MM.1S (cell line): ENCODE results near the gene PTS.
A peak's percentile ranks its signal among the peaks of the same experiment; 100 is the strongest.

Experiments used
- DNase-seq: peaks from one replicate; pipeline ENCODE4 v3.0.0-alpha.2; 2015
- H2AFZ ChIP-seq: fragments of 300-600 bp; sonication (generic); 2 replicates; pipeline ENCODE4 v1.6.0; 2016; ENCODE audit warnings: antibody characterized with exemption, low read length
- H3F3A ChIP-seq: fragments of 300-600 bp; sonication (generic); 2 replicates; pipeline ENCODE4 v1.6.1; 2016; ENCODE audit warnings: mild to moderate bottlenecking, antibody characterized with exemption, low read length, moderate library complexity, mixed read lengths; ENCODE audit not compliant: insufficient read depth
- H3K27ac ChIP-seq: fragments of 300-600 bp; sonication (generic); 2 replicates; pipeline ENCODE4 v1.5.1; 2016; ENCODE audit warnings: mild to moderate bottlenecking, low read length
- H3K27me3 ChIP-seq: fragments of 300-600 bp; sonication (generic); replicated peaks from 2 replicates; pipeline ENCODE4 v1.6.0; 2016; ENCODE audit warnings: low read length; ENCODE audit not compliant: insufficient read depth
- H3K36me3 ChIP-seq: fragments of 300-600 bp; sonication (generic); replicated peaks from 2 replicates; pipeline ENCODE4 v1.6.1; 2016; ENCODE audit warnings: mild to moderate bottlenecking, low read length, mixed read lengths; ENCODE audit not compliant: insufficient read depth
- H3K4me1 ChIP-seq: fragments of 300-600 bp; sonication (generic); 2 replicates; pipeline ENCODE4 v1.6.1; 2016; ENCODE audit warnings: low read length, mixed read lengths
- H3K4me2 ChIP-seq: fragments of 300-600 bp; sonication (generic); 2 replicates; pipeline ENCODE4 v1.6.0; 2016; ENCODE audit warnings: low read depth, low read length
- H3K4me3 ChIP-seq: fragments of 300-600 bp; sonication (generic); 2 replicates; pipeline ENCODE4 v1.5.1; 2016; ENCODE audit warnings: low read length, mixed read lengths
- H3K79me2 ChIP-seq: fragments of 300-600 bp; sonication (generic); 2 replicates; pipeline ENCODE4 v1.6.1; 2016; ENCODE audit warnings: mixed run types, low read length, mixed read lengths
- H3K9ac ChIP-seq: fragments of 300-600 bp; sonication (generic); 2 replicates; pipeline ENCODE4 v1.6.1; 2016; ENCODE audit warnings: low read length, mixed read lengths
- H3K9me2 ChIP-seq: fragments of 300-600 bp; sonication (generic); replicated peaks from 2 replicates; pipeline ENCODE4 v1.6.1; 2016; ENCODE audit warnings: mild to moderate bottlenecking, low read length, mixed read lengths; ENCODE audit not compliant: insufficient read depth
- H3K9me3 ChIP-seq: fragments of 300-600 bp; sonication (generic); replicated peaks from 2 replicates; pipeline ENCODE4 v1.6.1; 2016; ENCODE audit warnings: mild to moderate bottlenecking, low read length, mixed read lengths; ENCODE audit not compliant: insufficient read depth
- H4K20me1 ChIP-seq: fragments of 300-600 bp; sonication (generic); 2 replicates; pipeline ENCODE4 v1.6.1; 2016; ENCODE audit warnings: mild to moderate bottlenecking, low read length, moderate library complexity, mixed read lengths; ENCODE audit not compliant: insufficient read depth
- EZH2 ChIP-seq: fragments of 300-600 bp; sonication (generic); optimal IDR thresholded peaks from 2 replicates; pipeline ENCODE3; 2017; ENCODE audit warnings: low read depth, mild to moderate bottlenecking, antibody characterized with exemption, low read length, mixed read lengths
- EZH2phosphoT487 ChIP-seq: fragments of 300-600 bp; sonication (generic); IDR thresholded peaks from 2 replicates; pipeline ENCODE4 v1.6.1; 2018; ENCODE audit warnings: antibody characterized with exemption, low read length
- TF ChIP-seq, protein P1 (sequence below): fragments of 300-600 bp; sonication (generic); IDR thresholded peaks from 2 replicates; pipeline ENCODE4 v1.5.1; 2016; ENCODE audit warnings: antibody characterized with exemption, low read length, mixed read lengths

The PTS gene

DNA sequence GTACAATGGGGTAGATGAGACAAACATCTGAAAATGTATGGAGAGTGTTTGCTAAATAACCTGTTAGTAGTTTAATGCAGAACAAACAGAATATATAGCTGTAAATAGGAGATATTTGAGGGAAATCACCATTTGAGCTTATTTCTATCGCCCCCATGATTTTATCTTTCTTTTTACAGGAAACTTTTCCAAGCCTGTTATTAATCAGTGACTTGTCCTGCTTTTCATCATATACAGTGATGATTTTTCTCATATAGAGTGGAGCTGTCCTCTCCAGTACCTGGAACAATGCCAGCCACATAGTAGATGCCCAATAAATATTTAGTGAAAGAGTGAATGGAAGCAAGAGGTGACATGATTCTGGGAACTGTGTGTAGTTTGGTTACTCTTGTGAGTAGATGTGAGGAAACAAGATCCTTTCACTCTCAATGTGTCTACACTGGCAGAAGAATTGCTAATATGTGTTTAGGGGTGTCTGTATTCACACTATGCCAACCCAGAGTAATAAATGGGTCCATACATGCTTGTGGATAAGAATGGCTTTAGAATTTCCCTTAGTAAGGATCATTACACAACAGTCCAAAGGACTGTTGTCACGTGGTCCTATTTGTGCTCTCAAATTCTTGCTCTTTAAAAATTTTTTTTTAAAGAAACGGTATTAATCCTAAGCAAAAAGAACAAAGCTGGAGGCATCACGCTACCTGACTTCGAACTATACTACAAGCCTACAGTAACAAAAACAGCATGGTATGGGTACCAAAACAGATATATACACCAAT is 2.3 kb upstream of the PTS start:
- Histone ChIP-seq H3K4me1 (0 out of 2 replicates have a peak, but pooled peaks cover 6% of the 10 kb centered on the region), H3K36me3 (no peaks in the 10 kb centered on the region), H3K79me2 (peaks cover 25% of the 10 kb centered on the region), H2AFZ (no peak overlapping the region), H4K20me1 (no peaks in the 10 kb centered on the region), H3K9me3 (no peaks in the 10 kb centered on the region), H3K9ac (no peak overlapping the region), H3K9me2 (no peaks in the 10 kb centered on the region), H3F3A (no peaks in the 10 kb centered on the region), H3K4me3 (no peak overlapping the region), H3K27ac (no peak overlapping the region), H3K4me2 (no peak overlapping the region), H3K27me3 (no peaks in the 10 kb centered on the region)
- TF ChIP-seq, protein P1, sequence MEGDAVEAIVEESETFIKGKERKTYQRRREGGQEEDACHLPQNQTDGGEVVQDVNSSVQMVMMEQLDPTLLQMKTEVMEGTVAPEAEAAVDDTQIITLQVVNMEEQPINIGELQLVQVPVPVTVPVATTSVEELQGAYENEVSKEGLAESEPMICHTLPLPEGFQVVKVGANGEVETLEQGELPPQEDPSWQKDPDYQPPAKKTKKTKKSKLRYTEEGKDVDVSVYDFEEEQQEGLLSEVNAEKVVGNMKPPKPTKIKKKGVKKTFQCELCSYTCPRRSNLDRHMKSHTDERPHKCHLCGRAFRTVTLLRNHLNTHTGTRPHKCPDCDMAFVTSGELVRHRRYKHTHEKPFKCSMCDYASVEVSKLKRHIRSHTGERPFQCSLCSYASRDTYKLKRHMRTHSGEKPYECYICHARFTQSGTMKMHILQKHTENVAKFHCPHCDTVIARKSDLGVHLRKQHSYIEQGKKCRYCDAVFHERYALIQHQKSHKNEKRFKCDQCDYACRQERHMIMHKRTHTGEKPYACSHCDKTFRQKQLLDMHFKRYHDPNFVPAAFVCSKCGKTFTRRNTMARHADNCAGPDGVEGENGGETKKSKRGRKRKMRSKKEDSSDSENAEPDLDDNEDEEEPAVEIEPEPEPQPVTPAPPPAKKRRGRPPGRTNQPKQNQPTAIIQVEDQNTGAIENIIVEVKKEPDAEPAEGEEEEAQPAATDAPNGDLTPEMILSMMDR: no peak
- TF ChIP-seq EZH2: no peak
- TF ChIP-seq EZH2phosphoT487: no peak
- no peak for DNase-seq

DNA sequence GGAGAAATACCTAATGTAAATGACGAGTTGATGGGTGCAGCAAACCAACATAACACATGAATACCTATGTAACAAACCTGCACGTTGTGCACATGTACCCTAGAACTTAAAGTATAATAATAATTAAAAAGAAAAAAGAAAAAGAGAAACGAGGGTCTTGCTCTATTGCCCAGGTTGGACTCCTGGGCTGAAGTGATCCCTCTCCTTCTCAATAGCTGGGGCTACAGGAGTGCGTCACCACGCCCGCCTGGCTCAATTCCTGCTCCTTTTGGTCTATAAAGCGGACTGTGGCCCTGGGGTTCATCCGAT is 521 bp upstream of the PTS start:
- Histone ChIP-seq H2AFZ (peak overlapping the region; percentile 44), H3K9me3 (no peaks in the 10 kb centered on the region), H3K9me2 (no peaks in the 10 kb centered on the region), H3K4me3 (peak overlapping the region; percentile 68), H3K9ac (peak overlapping the region; percentile 75), H3K4me2 (peak overlapping the region; percentile 58), H3K79me2 (peaks cover 26% of the 10 kb centered on the region), H3F3A (no peaks in the 10 kb centered on the region), H3K27ac (peak overlapping the region; percentile 57), H3K27me3 (no peaks in the 10 kb centered on the region), H4K20me1 (no peaks in the 10 kb centered on the region), H3K36me3 (no peaks in the 10 kb centered on the region), H3K4me1 (0 out of 2 replicates have a peak, but pooled peaks cover 6% of the 10 kb centered on the region)
- TF ChIP-seq, protein P1: no peak
- TF ChIP-seq EZH2 (no peak), EZH2phosphoT487 (no peak)
- no peak for DNase-seq

DNA sequence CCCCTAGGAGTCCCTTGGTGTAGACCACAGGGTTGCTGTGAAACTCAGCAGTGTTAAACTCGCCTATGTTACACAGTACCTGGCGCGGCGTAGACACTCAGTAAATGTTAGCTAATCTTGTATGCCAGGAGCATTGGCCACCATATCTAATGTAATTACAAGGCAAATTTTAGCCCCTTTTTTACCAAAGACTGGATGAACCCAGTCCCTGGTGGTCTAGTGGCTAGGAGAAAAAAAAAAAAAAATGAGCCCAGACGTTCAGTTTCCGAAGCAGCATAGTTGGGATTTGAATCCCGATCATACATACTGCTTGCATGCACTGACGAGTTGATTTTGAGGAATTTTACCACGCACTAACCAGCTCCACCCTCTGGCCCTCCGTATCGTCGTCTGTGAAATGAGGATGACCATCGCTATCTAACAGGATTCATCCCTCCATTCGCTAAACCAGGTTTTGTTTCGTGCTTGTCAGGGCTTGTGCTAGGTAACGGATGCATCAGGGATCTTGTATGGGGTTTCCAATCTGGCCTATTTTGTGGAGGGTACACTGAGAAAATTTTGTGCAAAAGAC is 688 bp downstream of the PTS start:
- H3K4me1 ChIP-seq: 0 out of 2 replicates have a peak, but pooled peaks cover 6% of the 10 kb centered on the region
- no peaks in the 10 kb centered on the region for H3K9me3 ChIP-seq
- no peaks in the 10 kb centered on the region for H3K27me3 ChIP-seq
- H3K9me2 ChIP-seq: no peaks in the 10 kb centered on the region
- no peaks in the 10 kb centered on the region for H3K36me3 ChIP-seq
- H3K9ac ChIP-seq: peak overlapping the region; percentile 75
- peak overlapping the region; percentile 87 for H3K4me2 ChIP-seq
- peak overlapping the region; percentile 68 for H3K4me3 ChIP-seq
- H3F3A ChIP-seq: no peaks in the 10 kb centered on the region
- H2AFZ ChIP-seq: peak overlapping the region; percentile 80
- DNase-seq: peak; percentile 52
- TF ChIP-seq, protein P1: no peak
- TF ChIP-seq EZH2phosphoT487 (no peak), EZH2 (no peak)
- H3K27ac ChIP-seq: peak overlapping the region; percentile 57; the same call in 1 of the 2 replicates
- H4K20me1 ChIP-seq: no peaks in the 10 kb centered on the region
- H3K79me2 ChIP-seq: peaks cover 26% of the 10 kb centered on the region
